Astrocyte of the cerebellum (primary cell): ENCODE results near the gene TBX3.
A peak's percentile ranks its signal among the peaks of the same experiment; 100 is the strongest.

Experiments
- DNase-seq: peaks from one replicate; pipeline ENCODE4 v3.0.0-alpha.2; 2011; ENCODE audit warnings: low read depth
- H3K4me3 ChIP-seq: 2 replicates; pipeline ENCODE4 v1.5.1; 2011; ENCODE audit warnings: mild to moderate bottlenecking, low read depth, low read length, moderate library complexity
- in situ Hi-C: cut with HindIII; loops from 2 replicates; pipeline ENCODE4 v1.10.0; 2017; ENCODE audit warnings: low sequenced_read_pairs
- TF ChIP-seq, protein P1 (sequence below): IDR thresholded peaks from 2 replicates; pipeline ENCODE4 v1.5.1; 2012; ENCODE audit warnings: low read length, low read depth, moderate library complexity, mild to moderate bottlenecking; ENCODE audit errors: missing control alignments

The TBX3 gene

DNA sequence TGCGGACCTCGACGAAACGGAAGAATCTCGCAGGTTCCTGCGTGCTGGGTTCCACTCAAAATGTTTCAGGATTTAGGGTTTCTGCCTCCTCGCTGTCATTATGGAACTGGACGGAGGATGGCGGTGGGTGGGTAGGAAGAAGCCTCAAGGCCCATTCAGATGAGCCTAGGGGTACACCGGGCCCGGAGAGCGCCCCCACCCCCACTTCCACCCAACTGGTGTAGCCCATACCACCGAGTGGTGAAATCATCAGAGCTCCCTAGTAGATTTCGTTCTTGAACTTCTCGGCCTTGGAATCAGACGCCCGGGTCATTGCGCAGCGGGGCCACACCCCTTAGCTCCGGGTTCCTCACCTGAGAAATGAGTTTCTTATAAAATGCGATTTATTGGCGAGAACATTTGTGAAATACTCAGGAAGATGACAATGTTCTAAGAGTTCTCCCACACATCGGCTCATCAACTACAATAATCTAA is 13.3 kb upstream of the TBX3 start:
- TF ChIP-seq, protein P1, sequence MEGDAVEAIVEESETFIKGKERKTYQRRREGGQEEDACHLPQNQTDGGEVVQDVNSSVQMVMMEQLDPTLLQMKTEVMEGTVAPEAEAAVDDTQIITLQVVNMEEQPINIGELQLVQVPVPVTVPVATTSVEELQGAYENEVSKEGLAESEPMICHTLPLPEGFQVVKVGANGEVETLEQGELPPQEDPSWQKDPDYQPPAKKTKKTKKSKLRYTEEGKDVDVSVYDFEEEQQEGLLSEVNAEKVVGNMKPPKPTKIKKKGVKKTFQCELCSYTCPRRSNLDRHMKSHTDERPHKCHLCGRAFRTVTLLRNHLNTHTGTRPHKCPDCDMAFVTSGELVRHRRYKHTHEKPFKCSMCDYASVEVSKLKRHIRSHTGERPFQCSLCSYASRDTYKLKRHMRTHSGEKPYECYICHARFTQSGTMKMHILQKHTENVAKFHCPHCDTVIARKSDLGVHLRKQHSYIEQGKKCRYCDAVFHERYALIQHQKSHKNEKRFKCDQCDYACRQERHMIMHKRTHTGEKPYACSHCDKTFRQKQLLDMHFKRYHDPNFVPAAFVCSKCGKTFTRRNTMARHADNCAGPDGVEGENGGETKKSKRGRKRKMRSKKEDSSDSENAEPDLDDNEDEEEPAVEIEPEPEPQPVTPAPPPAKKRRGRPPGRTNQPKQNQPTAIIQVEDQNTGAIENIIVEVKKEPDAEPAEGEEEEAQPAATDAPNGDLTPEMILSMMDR: no peak
- H3K4me3 ChIP-seq: no peak overlapping the region
- no peak for DNase-seq
- in situ Hi-C loops: loop anchor here (25.0 kb wide), 1 partner anchor 640 kb away; no protein-coding TSS in a partner anchor

DNA sequence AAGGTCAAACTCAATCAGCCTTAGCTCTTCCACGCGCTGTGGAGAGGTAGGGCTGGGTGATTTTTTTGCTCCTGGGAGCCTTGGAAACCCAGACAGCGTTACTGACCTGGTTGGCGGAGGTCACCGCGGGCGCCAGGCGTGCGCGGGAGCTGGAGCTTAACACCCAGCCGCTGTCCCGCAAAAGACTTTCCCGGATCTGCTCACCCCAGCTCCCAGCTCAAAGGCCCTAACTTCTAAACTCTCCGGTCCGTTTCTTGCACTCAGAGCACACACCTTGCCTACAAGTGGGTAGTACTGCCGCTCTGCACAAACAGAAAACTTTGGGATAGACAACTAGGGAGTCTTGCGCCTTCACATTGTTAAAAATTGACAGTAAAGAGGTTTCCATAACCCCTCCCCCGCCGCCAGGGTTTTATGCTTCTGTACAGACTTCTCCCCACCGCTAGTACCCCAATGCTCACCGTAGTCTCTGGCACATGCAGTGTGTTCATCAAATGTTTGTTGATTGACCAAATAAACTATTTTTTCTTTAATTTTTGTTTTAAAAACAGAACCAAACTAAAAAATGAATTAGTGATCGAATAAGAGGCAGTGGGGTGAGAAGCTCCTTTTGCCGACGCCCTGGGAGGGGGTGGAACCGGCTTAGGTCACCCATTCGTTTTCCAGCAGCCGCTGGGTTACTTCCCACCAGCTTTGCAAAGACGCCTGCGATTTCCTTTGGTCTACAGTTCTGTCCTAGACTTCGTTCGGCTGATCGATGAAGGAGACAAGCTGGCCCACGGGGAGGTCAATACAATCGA is 12.7 kb upstream of the TBX3 start:
- in situ Hi-C loops: loop anchor here (25.0 kb wide), 1 partner anchor 641 kb away; no protein-coding TSS in a partner anchor
- TF ChIP-seq, protein P1: no peak
- no peak for DNase-seq
- no peak overlapping the region for H3K4me3 ChIP-seq

DNA sequence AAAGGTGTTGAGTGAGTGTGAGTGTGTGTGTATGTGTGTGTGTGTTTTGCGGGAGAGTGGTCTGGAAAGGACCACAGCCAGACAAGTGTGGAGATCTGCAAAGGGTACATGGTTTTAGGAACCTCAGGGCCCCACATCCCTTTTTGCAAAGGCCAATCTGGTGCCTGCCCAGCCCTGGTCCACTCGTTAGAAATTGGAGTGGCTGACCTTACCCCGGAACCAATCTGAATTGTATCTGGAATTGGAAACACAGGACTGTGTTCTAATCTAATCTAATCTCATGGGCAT is 11.3 kb upstream of the TBX3 start:
- TF ChIP-seq, protein P1: no peak
- no peak for DNase-seq
- H3K4me3 ChIP-seq: no peak overlapping the region
- in situ Hi-C loops: loop anchor here (25.0 kb wide), 1 partner anchor 642 kb away; no protein-coding TSS in a partner anchor

DNA sequence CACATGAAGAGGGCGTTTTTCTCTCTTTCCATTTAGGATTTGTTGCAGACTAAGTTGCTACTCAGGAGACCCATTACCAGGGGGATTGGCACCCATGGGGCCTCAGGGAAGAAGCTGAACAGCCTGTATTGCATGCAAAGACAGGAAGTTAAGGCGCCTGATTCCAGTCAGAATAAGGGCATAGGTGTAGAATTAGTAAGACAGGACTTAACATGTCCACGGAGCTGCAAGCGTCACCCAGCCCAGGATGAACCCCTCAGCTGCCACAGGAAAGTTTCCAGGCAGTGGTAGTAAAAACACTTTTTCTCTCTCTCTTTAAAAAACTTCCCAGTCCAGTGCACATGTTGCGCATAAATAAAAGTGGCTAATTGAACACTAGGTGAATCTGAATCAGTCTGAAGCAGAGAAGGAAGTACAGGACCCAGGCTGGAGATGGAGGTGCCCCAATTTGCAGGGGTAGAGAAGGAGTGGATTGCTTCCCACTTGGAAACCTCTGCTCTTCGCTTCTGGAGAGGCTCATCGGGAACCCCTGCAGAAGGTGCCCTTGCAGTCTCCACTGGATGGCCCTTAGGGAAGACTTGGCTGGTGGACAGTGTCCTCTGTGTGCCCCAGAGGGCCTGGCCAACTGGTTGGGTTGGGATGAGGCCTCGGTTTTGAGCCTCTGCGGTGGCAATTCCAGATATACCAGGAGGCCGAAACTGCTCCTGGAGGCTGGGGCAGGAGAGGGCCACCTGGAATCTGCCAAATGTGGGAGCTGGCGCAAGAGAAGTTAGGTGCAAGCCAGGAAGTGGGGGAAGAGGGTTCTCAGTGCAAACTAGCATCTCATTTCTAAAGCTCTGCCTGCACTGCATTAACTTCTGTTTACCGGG is 10.7 kb upstream of the TBX3 start:
- DNase-seq: no peak
- in situ Hi-C loops: loop anchor here (25.0 kb wide), 1 partner anchor 643 kb away; no protein-coding TSS in a partner anchor

DNA sequence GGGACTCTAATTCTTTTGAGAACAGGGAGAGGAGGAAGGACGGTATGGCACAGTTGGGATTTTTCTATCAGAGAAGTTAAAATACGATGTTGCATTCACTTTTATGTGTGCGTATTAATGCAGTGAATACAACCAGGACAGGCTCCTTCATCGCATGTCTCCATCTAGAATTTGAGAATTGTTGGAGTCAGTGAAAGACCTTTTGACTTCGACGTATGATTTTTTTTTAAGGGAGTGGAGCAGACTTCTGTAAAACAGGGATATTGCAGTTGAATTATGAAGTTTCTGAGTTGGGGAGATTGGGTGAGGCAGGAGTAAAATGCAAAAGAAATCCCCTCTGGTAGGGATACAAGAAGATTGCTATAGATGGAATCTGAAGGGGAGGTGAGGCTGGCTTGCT is 9.6 kb upstream of the TBX3 start:
- TF ChIP-seq, protein P1: no peak
- in situ Hi-C loops: loop anchor here (25.0 kb wide), 1 partner anchor 644 kb away; no protein-coding TSS in a partner anchor

More for the DNA sequence above, 10.7 kb upstream of the TBX3 start:
- TF ChIP-seq, protein P1: no peak
- H3K4me3 ChIP-seq: no peak overlapping the region

DNA sequence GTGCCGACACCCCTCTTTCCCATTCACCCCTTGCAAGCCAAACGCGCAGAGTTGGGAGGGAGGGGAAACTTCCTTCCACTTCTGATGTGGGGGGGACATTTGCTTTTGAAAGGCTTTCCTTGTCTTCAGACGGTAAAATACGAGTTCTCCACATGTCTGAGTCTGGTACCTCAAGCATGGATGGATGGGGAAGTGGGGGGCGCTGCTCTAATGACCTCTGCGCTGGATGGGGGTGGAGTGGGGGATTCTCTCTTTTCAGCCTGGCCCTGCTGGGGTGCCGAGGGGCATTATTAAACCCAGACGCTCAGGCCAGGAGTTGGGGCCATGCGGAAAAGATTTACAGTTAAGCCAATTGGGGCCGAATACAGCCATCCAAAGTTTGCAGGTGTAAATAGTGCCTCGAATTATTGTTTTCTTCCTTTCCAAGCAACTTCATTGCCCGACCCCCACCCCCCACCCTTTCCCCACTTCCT is 9.1 kb upstream of the TBX3 start:
- DNase-seq: no peak
- peak overlapping the region; percentile 37 for H3K4me3 ChIP-seq
- in situ Hi-C loops: loop anchor here (25.0 kb wide), 1 partner anchor 644 kb away; no protein-coding TSS in a partner anchor
- TF ChIP-seq, protein P1: no peak

More for the DNA sequence above, 9.6 kb upstream of the TBX3 start:
- no peak overlapping the region for H3K4me3 ChIP-seq
- no peak for DNase-seq
